Calu3 (cell line): ENCODE results near the gene ALOX5. TPM values are rescaled to one million over a fixed set of nuclear protein-coding genes. Genes with fewer than 3 reads are reported as not detected.
A peak's percentile ranks its signal among the peaks of the same experiment; 100 is the strongest.
"Not testable (repeated sequence)": the region's sequence is repeated elsewhere in the genome, so short reads cannot be mapped to it uniquely, and the experiment has no call there.

Source experiments
- BruUV-seq: library from RNA; stranded (reverse); fragments of 400-500 nt; replicated peaks from 2 replicates; lab custom pipeline; 2021; lab: Mats Ljungman, UMichigan
- CTCF ChIA-PET: fragments of 300-600 bp; sonication (Branson Sonifier 250); formaldehyde crosslinking; loops from one replicate; lab custom pipeline; 2022; ENCODE audit warnings: antibody characterized with exemption; lab: Charles Lee
- DNase-seq: peaks from one replicate; pipeline ENCODE4 v3.0.0; 2022
- H3K27ac Mint-ChIP-seq: one replicate; pipeline ENCODE4 v1.8.0; 2022; ENCODE audit warnings: mixed read lengths; ENCODE audit not compliant: unreplicated experiment
- H3K27me3 Mint-ChIP-seq: one replicate; pipeline ENCODE4 v1.8.0; 2022; ENCODE audit warnings: mixed read lengths; ENCODE audit not compliant: unreplicated experiment
- H3K36me3 Mint-ChIP-seq: one replicate; pipeline ENCODE4 v1.8.0; 2022; ENCODE audit warnings: mild to moderate bottlenecking, moderate library complexity, mixed read lengths; ENCODE audit not compliant: insufficient read depth, unreplicated experiment
- H3K4me1 Mint-ChIP-seq: one replicate; pipeline ENCODE4 v1.8.0; 2022; ENCODE audit warnings: mild to moderate bottlenecking, low read depth, mixed read lengths; ENCODE audit not compliant: unreplicated experiment
- H3K4me3 Mint-ChIP-seq: one replicate; pipeline ENCODE4 v1.8.0; 2022; ENCODE audit warnings: mild to moderate bottlenecking, low read depth, moderate library complexity, mixed read lengths; ENCODE audit not compliant: unreplicated experiment
- H3K9me3 Mint-ChIP-seq: one replicate; pipeline ENCODE4 v1.8.0; 2022; ENCODE audit warnings: low read depth, mixed read lengths; ENCODE audit not compliant: unreplicated experiment
- intact Hi-C: fragments of 100-400 bp; cut with micrococcal nuclease; formaldehyde crosslinking; loops from one replicate; pipeline ENCODE4 v1.10.0; 2022; ENCODE audit not compliant: unreplicated experiment
- total RNA-seq: library from RNA; stranded (reverse); gene quantifications from 2 replicates; pipeline ENCODE4 v1.2.3, GENCODE V29; 2022
- TF ChIP-seq, protein P1 (sequence below): fragments of 200-600 bp; IDR thresholded peaks from one replicate; pipeline ENCODE4 v1.8.0; 2022; ENCODE audit warnings: antibody characterized with exemption; ENCODE audit not compliant: unreplicated experiment

Gene ALOX5
- total RNA-seq, 1 experiment from 2014 or later: 44.9 TPM

DNA sequence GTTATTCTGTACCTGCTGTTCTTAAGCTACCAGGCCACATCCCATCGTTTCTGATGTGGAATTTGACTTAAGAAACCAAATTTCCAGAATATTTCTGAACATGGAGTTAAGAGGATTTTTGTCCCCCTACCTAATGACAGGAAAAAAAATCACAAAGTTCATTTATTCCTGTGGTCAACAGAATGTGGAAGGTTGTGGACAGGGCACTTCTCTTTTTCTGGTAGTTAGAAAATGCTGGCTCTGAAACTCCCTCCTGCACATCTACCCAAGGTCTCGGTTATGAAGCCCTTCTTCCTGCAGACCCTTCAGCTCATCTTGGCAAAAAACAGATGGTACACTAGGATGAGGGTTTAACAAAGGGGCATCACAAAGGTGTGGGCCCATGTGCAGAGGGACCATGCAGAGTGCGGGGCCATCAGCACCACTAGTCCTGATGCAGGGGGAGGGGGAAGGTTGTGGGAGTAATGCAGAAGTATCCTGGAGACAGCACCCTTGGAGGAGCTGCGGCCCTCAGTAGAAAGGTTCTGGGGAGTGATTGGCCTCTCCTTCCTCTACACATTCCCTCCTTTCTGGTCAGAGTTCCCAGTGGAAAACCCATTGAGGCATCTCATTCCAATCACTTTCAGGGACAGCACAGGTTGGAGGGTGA lies 9.8 kb downstream of the ALOX5 start:
- H3K9me3 Mint-ChIP-seq: peaks cover under 1% of the 10 kb centered on the region
- H3K36me3 Mint-ChIP-seq: peaks cover 7% of the 10 kb centered on the region
- no peak overlapping the region for H3K4me3 Mint-ChIP-seq
- peaks cover 5% of the 10 kb centered on the region for H3K4me1 Mint-ChIP-seq
- TF ChIP-seq, protein P1, sequence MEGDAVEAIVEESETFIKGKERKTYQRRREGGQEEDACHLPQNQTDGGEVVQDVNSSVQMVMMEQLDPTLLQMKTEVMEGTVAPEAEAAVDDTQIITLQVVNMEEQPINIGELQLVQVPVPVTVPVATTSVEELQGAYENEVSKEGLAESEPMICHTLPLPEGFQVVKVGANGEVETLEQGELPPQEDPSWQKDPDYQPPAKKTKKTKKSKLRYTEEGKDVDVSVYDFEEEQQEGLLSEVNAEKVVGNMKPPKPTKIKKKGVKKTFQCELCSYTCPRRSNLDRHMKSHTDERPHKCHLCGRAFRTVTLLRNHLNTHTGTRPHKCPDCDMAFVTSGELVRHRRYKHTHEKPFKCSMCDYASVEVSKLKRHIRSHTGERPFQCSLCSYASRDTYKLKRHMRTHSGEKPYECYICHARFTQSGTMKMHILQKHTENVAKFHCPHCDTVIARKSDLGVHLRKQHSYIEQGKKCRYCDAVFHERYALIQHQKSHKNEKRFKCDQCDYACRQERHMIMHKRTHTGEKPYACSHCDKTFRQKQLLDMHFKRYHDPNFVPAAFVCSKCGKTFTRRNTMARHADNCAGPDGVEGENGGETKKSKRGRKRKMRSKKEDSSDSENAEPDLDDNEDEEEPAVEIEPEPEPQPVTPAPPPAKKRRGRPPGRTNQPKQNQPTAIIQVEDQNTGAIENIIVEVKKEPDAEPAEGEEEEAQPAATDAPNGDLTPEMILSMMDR: no peak
- no peak for DNase-seq
- no peak overlapping the region for H3K27ac Mint-ChIP-seq
- CTCF ChIA-PET: no interaction called here
- no peaks in the 10 kb centered on the region for H3K27me3 Mint-ChIP-seq
- BruUV-seq: TSS peak; percentile 10
- intact Hi-C loops: no loop called here

DNA sequence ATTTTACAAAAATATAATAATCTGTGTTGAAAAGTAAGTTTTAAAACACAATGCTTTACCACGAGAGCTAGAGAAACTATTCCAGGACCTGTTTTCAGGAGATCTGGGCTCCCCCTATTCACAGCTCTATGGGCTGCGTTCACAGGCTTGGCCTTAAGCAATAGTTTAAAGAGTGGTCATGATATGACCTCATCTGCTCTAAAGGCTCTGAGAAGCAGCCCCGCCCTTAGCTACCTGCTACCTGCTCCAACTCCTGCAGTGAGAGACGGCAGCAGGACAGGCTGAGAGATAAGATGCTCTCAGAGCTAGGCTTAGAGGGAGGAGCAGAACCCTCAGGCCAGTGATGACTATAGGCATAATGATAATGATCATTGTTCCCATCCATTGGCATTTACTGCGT lies 12.6 kb downstream of the ALOX5 start:
- no peak for DNase-seq
- no peak overlapping the region for H3K4me3 Mint-ChIP-seq
- H3K9me3 Mint-ChIP-seq: peaks cover 12% of the 10 kb centered on the region
- intact Hi-C loops: no loop called here
- CTCF ChIA-PET: no interaction called here
- H3K36me3 Mint-ChIP-seq: peaks cover 10% of the 10 kb centered on the region
- TF ChIP-seq, protein P1: no peak
- no peaks in the 10 kb centered on the region for H3K4me1 Mint-ChIP-seq
- H3K27ac Mint-ChIP-seq: no peak overlapping the region
- H3K27me3 Mint-ChIP-seq: no peaks in the 10 kb centered on the region
- no TSS peak for BruUV-seq

DNA sequence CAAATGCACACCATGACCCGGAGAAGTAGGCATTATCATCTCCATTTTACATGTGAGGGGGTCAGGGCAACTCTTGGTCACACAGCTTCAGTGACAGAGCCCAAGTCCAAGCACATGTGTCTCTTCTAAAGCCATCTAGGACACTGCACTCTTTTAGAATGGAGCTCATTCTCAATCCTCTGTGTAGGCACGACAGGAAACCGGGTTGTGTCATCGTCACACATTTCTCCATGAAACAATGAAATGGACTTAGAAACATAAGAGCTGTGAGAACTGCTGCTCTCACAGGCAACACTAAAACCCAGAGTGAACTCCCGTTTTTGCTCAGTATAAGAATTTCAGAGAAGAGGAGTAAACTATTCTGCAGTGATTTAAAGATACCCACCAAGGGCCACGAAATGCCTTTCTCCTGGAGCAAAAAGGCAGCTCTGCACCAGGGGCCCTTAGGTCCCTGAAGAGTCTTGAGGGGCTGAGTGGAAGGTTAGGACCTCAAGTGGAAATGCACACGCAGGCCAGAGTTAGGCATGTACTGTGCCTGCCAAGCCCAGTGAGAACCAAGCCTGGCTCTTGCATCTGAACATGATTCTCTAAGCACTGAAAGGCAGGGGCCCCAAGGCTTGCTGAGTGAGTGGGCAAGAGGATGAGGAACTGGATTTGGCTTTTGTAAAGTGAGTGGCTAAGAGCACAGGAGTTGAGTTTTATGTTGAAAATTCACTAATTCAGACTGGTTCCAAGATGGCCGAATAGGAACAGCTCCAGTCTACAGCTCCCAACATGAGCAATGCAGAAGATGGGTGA lies 13.3 kb downstream of the ALOX5 start:
- Mint-ChIP-seq H3K27ac (no peak overlapping the region), H3K27me3 (no peaks in the 10 kb centered on the region), H3K4me3 (no peak overlapping the region), H3K4me1 (no peaks in the 10 kb centered on the region), H3K36me3 (peaks cover 11% of the 10 kb centered on the region), H3K9me3 (peaks cover 12% of the 10 kb centered on the region)
- intact Hi-C loops: no loop called here
- no peak for DNase-seq
- TF ChIP-seq, protein P1: no peak
- CTCF ChIA-PET: no interaction called here
- no TSS peak for BruUV-seq

DNA sequence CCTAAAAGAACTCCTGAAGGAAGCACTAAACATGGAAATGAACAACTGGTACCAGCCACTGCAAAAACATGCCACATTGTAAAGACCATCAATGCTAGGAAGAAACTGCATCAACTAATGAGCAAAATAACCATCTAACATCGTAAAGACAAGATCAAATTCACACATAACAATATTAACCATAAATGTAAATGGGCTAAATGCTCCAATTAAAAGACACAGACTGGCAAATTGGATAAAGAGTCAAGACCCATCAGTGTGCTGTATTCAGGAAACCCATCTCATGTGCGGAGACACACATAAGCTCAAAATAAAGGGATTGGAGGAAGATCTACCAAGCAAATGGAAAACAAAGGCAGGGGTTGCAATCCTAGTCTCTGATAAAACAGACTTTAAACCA lies 15.7 kb downstream of the ALOX5 start:
- DNase-seq, BruUV-seq: not testable (repeated sequence)

DNA sequence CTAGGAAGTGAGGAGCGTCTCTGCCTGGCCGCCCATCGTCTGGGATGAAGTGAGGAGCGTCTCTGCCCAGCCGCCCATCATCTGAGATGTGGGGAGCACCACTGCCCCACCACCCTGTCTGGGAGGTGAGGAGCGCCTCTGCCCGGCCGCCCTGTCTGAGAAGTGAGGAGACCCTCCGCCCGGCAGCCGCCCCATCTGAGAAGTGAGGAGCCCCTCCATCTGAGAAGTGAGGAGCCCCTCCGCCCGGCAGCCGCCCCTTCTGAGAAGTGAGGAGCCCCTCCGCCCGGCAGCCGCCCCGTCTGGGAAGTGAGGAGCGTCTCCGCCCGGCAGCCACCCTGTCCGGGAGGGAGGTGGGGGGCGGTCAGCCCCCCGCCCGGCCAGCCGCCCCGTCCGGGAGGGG lies 17.6 kb downstream of the ALOX5 start:
- H3K4me1 Mint-ChIP-seq, H3K4me3 Mint-ChIP-seq, BruUV-seq, H3K27me3 Mint-ChIP-seq, H3K27ac Mint-ChIP-seq, DNase-seq, intact Hi-C loops, CTCF ChIA-PET: not testable (repeated sequence)
- Mint-ChIP-seq H3K9me3 (peaks cover 14% of the 10 kb centered on the region), H3K36me3 (peaks cover 14% of the 10 kb centered on the region)

More for the DNA sequence above, 15.7 kb downstream of the ALOX5 start:
- CTCF ChIA-PET, H3K27ac Mint-ChIP-seq, H3K4me1 Mint-ChIP-seq, intact Hi-C loops, H3K27me3 Mint-ChIP-seq, H3K4me3 Mint-ChIP-seq: not testable (repeated sequence)
- Mint-ChIP-seq H3K36me3 (peaks cover 11% of the 10 kb centered on the region), H3K9me3 (peaks cover 12% of the 10 kb centered on the region)
